Ascending aorta (tissue), 2 donors: ENCODE data around the gene PTPRG. TPM values are rescaled to one million over a fixed set of nuclear protein-coding genes. Genes with fewer than 3 reads are reported as not detected.

ENCODE experiments used
- DNase-seq, 2 donors: peaks; one replicate each; pipeline ENCODE4 v3.0.0-alpha.2; 2019; ENCODE audit warnings: low spot score in 2 of 2
- H3K27ac ChIP-seq, 2 donors: fragments of 200-600 bp; sonication (generic); one replicate each; pipeline ENCODE4 v1.5.1; 2016 to 2017; ENCODE audit warnings: mild to moderate bottlenecking in 1 of 2
- H3K27me3 ChIP-seq: fragments of 200-600 bp; sonication (generic); one replicate; pipeline ENCODE4 v1.5.1; 2017
- H3K36me3 ChIP-seq, 2 donors: fragments of 200-600 bp; sonication (generic); one replicate each; pipeline ENCODE4 v1.5.1; 2016
- H3K4me1 ChIP-seq, 2 donors: fragments of 200-600 bp; sonication (generic); one replicate each; pipeline ENCODE4 v1.5.1; 2016 to 2017; ENCODE audit warnings: mild to moderate bottlenecking in 1 of 2
- H3K4me3 ChIP-seq, 2 donors: fragments of 200-600 bp; sonication (generic); one replicate each; pipeline ENCODE4 v1.5.1; 2016 to 2017; ENCODE audit warnings: mild to moderate bottlenecking in 1 of 2
- H3K9me3 ChIP-seq, 2 donors: fragments of 200-600 bp; sonication (generic); one replicate each; pipeline ENCODE4 v1.5.1; 2016
- intact Hi-C: fragments of 100-400 bp; cut with DNase I; formaldehyde crosslinking; loops from one replicate; pipeline ENCODE4 v1.15.1; 2023
- total RNA-seq: library from RNA; depleted of rRNA; stranded (reverse); fragments of >200 nt; gene quantifications from one replicate; pipeline ENCODE4 v1.1.0, GENCODE V29; 2016
- TF ChIP-seq, protein P1 (sequence below), 3 experiments: fragments of 200-600 bp in 2 of 3; fragments of 450-650 bp in 1 of 3; sonication (generic) in 2 of 3; IDR thresholded peaks; one replicate each; pipeline ENCODE4 v1.5.1; 2016 to 2019; ENCODE audit warnings: antibody characterized with exemption in 3 of 3, mild to moderate bottlenecking in 1 of 3, moderate library complexity in 1 of 3

PTPRG gene
- total RNA-seq, 1 donor from 2014 or later, result 129 TPM

DNA sequence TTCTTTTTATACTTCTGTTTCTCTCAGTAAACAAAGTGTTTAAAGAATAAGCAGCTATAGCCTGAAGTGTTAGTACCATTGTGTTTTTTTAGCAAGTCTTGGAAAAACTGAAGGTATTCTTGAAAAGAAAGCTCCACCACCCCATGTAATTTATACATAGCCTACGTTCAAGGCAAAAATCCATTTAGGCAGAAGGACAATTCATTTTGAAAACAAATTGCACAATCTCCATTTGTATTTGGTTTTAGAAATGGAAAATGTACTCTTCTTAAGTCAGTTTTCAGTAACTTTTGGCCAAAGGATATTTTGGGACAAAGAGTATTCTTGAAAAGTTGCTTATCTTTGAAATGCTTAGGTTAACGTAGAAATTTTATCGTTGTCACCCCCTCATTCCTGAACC, 34.5 kb downstream of the PTPRG start:
- Histone ChIP-seq H3K36me3 (no peaks in the 10 kb centered on the region), H3K27me3 (no peaks in the 10 kb centered on the region), H3K4me3 (no peak overlapping the region), H3K4me1 (no peaks in the 10 kb centered on the region), H3K9me3 (no peaks in the 10 kb centered on the region), H3K27ac (no peak overlapping the region)
- TF ChIP-seq, protein P1, sequence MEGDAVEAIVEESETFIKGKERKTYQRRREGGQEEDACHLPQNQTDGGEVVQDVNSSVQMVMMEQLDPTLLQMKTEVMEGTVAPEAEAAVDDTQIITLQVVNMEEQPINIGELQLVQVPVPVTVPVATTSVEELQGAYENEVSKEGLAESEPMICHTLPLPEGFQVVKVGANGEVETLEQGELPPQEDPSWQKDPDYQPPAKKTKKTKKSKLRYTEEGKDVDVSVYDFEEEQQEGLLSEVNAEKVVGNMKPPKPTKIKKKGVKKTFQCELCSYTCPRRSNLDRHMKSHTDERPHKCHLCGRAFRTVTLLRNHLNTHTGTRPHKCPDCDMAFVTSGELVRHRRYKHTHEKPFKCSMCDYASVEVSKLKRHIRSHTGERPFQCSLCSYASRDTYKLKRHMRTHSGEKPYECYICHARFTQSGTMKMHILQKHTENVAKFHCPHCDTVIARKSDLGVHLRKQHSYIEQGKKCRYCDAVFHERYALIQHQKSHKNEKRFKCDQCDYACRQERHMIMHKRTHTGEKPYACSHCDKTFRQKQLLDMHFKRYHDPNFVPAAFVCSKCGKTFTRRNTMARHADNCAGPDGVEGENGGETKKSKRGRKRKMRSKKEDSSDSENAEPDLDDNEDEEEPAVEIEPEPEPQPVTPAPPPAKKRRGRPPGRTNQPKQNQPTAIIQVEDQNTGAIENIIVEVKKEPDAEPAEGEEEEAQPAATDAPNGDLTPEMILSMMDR (IDR thresholded peaks at IDR 0.05), result no peak
- DNase-seq, result no peak
- intact Hi-C loops, result no loop called here

DNA sequence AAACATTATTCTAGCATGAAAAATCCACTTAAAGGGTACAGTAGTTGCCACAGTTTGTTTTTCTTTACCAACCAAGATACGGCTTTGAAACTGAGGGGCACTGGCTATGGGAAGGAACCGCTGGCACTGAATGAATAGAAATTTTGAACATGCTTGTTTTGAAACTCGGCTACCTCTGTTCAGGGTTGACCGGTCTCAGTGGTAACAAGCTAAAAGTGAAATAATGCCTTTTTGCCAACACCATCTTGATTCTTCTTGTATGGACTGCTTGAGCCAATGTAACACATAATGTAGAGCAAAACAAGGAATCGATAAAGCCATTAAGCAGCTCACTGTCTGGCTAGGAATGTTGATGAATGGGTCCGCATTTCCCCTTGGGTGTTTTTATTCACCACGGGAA, 36.5 kb downstream of the PTPRG start:
- H3K36me3 ChIP-seq, result no peaks in the 10 kb centered on the region
- DNase-seq, result no peak
- intact Hi-C loops, result no loop called here
- H3K4me3 ChIP-seq, result no peak overlapping the region
- H3K27me3 ChIP-seq, result no peaks in the 10 kb centered on the region
- H3K4me1 ChIP-seq, result no peaks in the 10 kb centered on the region
- TF ChIP-seq, protein P1 (IDR thresholded peaks at IDR 0.05), result no peak
- H3K9me3 ChIP-seq, result no peaks in the 10 kb centered on the region
- H3K27ac ChIP-seq, result no peak overlapping the region

DNA sequence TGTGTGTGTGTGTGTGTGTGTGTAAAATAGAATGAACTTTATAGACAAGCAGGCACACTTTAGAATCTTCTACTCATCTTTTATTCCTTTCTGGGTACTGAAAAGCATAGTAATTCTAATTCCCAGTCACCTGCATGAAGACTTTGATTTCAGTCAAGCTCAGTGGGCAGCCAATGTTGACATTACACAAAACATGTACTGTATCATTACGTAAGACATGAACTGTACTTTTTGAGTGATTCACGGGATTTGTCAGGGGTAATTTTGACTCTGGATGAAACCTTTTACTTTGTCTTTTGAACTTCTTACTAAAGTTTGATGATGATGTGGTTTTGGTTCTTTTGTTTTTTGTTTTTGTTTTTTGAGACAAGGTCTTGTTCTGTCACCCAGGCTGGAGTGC, 38.8 kb downstream of the PTPRG start:
- Histone ChIP-seq H3K4me1 (no peaks in the 10 kb centered on the region), H3K4me3 (no peak overlapping the region), H3K27me3 (no peaks in the 10 kb centered on the region), H3K9me3 (no peaks in the 10 kb centered on the region), H3K27ac (no peak overlapping the region), H3K36me3 (peaks cover 0 to 2% of the 10 kb centered on the region in 2 donors)
- TF ChIP-seq, protein P1 (IDR thresholded peaks at IDR 0.05), result no peak
- intact Hi-C loops, result no loop called here
- DNase-seq, result no peak

DNA sequence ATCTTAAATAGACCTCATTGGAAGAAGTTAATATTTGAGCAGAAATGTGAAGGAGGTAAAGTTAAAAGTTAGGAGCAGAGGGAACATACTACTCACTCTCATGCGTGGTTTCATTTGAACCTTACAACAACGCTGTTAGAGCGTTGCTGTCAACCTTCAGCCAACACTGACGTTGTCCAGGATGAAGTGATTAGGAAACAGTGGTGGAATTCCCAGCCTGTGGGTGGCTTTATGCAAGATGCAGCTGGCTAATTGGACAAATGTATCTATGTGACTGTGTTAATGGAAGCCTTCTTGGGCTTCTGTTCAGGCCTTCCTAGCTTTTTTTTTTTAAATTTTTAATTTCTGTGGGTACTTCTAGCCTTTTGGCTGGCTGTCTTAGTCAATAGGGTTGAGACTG, 40.5 kb downstream of the PTPRG start:
- intact Hi-C loops, result no loop called here
- H3K4me3 ChIP-seq, result no peak overlapping the region
- no peak overlapping the region for H3K27ac ChIP-seq
- no peak for DNase-seq
- no peaks in the 10 kb centered on the region for H3K27me3 ChIP-seq
- TF ChIP-seq, protein P1 (IDR thresholded peaks at IDR 0.05), result no peak
- no peaks in the 10 kb centered on the region for H3K4me1 ChIP-seq
- H3K36me3 ChIP-seq, result peaks cover 0 to 9% of the 10 kb centered on the region in 2 donors
- no peaks in the 10 kb centered on the region for H3K9me3 ChIP-seq

DNA sequence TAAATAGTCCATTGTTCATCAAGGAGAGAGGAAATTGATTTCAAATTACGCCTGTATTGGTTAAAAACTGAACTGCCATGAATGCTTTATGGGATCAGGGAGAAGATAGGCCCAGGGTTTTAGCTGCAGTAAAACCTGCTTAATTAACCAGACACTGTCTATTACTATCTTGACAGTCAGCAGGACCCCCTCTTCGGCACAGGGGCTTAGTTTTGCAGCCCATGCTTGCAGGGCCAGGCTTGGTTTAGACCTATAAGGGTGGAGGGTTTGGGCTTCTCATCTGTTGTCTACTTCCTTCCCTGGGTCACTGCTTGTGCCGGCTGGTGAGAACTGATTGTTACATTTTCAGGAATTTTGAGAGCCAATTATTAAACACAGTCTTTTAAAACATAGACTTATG, 41.1 kb downstream of the PTPRG start:
- H3K4me1 ChIP-seq, result no peaks in the 10 kb centered on the region
- intact Hi-C loops, result no loop called here
- DNase-seq, result no peak
- TF ChIP-seq, protein P1 (IDR thresholded peaks at IDR 0.05), result no peak
- no peak overlapping the region for H3K27ac ChIP-seq
- no peaks in the 10 kb centered on the region for H3K9me3 ChIP-seq
- no peak overlapping the region for H3K4me3 ChIP-seq
- peaks cover 0 to 9% of the 10 kb centered on the region in 2 donors for H3K36me3 ChIP-seq
- H3K27me3 ChIP-seq, result no peaks in the 10 kb centered on the region

DNA sequence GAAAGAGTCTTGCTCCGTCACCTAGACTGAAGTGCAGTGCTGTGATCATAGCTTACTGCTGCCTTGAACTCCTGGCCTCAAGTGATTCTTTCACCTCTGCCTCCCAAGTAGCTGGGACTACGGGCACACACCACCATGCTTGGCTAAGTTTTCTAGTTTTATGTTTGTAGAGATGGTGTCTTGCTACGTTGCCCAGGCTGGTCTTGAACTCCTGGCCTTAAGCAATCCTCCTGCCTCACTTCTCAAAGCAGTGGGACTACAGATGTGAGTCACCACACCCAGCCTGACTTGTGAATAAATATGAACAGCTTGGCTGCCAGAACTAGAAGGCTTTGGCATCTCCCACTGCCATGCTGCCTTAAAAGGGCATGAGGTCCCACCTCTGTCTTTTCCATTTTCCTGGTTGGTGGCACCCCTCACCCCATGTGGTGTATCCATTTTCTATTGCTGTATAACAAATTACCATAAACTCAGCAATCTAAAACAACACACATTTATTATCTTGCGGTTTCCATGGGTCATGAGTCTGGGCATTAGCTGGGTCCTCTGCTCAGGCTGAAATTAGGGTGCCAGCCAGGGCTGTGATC, 44.3 kb downstream of the PTPRG start:
- H3K36me3 ChIP-seq, result peaks cover 0 to 9% of the 10 kb centered on the region in 2 donors
- TF ChIP-seq, protein P1 (IDR thresholded peaks at IDR 0.05), result no peak
- no peak for DNase-seq
- H3K27me3 ChIP-seq, result no peaks in the 10 kb centered on the region
- H3K9me3 ChIP-seq, result no peaks in the 10 kb centered on the region
- H3K27ac ChIP-seq, result no peak overlapping the region
- H3K4me1 ChIP-seq, result no peaks in the 10 kb centered on the region
- intact Hi-C loops, result no loop called here
- H3K4me3 ChIP-seq, result no peak overlapping the region
